ENCODE measurements around the gene GALNT4. TPM values are rescaled to one million over a fixed set of nuclear protein-coding genes. Genes with fewer than 3 reads are reported as not detected.

GALNT4 gene
- total RNA-seq, 1 experiment from 2014 or later = 2.8 TPM

- ChIA-PET CTCF (no interaction called here), RAD21 (ENCODE audit: low non-redundant PET in 1 of 2, low total read pairs in 2 of 2, uncharacterized antibody in 2 of 2, unreplicated experiment in 2 of 2) (no interaction called here), POLR2A (no interaction called here)
- Histone ChIP-seq H3K79me2 (ENCODE audit: insufficient read depth, low read length) (no peaks in the 10 kb centered on the region), H3K4me3 (replicated peaks in 1 of 2; ENCODE audit: low read depth in 1 of 2, low read length in 2 of 2) (no peak overlapping the region), H3K9me2 (ENCODE audit: insufficient read depth) (no peaks in the 10 kb centered on the region), H3K4me2 (ENCODE audit: low read length) (no peak overlapping the region), H3K9me3 (ENCODE audit: control insufficient read depth in 1 of 2, insufficient read depth in 1 of 2, low read depth in 1 of 2, low read length in 2 of 2) (no peaks in the 10 kb centered on the region), H3K9ac (ENCODE audit: low read length) (no peak overlapping the region), H3K27me3 (ENCODE audit: insufficient read depth, low read length) (no peaks in the 10 kb centered on the region), H4K20me1 (ENCODE audit: insufficient read depth) (no peaks in the 10 kb centered on the region), H3K36me3 (ENCODE audit: control insufficient read depth in 1 of 2, insufficient read depth in 2 of 2, low read length in 2 of 2) (no peaks in the 10 kb centered on the region), H2AFZ (ENCODE audit: low read depth, low read length, poor library complexity, severe bottlenecking) (no peak overlapping the region), H3K27ac (ENCODE audit: low read depth, low read length) (no peak overlapping the region), H3K4me1 (ENCODE audit: control insufficient read depth in 1 of 2, insufficient read depth in 2 of 2, low read length in 2 of 2) (no peaks in the 10 kb centered on the region)
- DNase-seq (ENCODE audit: low read depth, low spot score) (no peak), ATAC-seq (no peak)
- BruUV-seq (replicated peaks) = no TSS peak
- no peak for TF ChIP-seq SIN3A (IDR thresholded peaks at IDR 0.05; ENCODE audit: low read depth)
- TF ChIP-seq POLR2AphosphoS5 (IDR thresholded peaks at IDR 0.05; ENCODE audit: low read depth, low read length) = no peak
- TF ChIP-seq CBX3 (IDR thresholded peaks at IDR 0.05; ENCODE audit: low read depth) = no peak
- intact Hi-C loops (cut with micrococcal nuclease) = no loop called here
Measured at GRCh38 chr12:89493670-89494302, 30.8 kb downstream of the GALNT4 start.

- no peak overlapping the region for H3K4me2 ChIP-seq (ENCODE audit: low read length)
- H3K27me3 ChIP-seq (ENCODE audit: insufficient read depth, low read length) = no peaks in the 10 kb centered on the region
- no peak overlapping the region for H3K27ac ChIP-seq (ENCODE audit: low read depth, low read length)
- no peak overlapping the region for H3K4me3 ChIP-seq (replicated peaks in 1 of 2; ENCODE audit: low read depth in 1 of 2, low read length in 2 of 2)
- no peaks in the 10 kb centered on the region for H3K36me3 ChIP-seq (ENCODE audit: control insufficient read depth in 1 of 2, insufficient read depth in 2 of 2, low read length in 2 of 2)
- no peaks in the 10 kb centered on the region for H3K9me3 ChIP-seq (ENCODE audit: control insufficient read depth in 1 of 2, insufficient read depth in 1 of 2, low read depth in 1 of 2, low read length in 2 of 2)
- intact Hi-C loops (cut with micrococcal nuclease) = no loop called here
- BruUV-seq (replicated peaks) = no TSS peak
- RAD21 ChIA-PET (ENCODE audit: low non-redundant PET in 1 of 2, low total read pairs in 2 of 2, uncharacterized antibody in 2 of 2, unreplicated experiment in 2 of 2) = no interaction called here
- no peaks in the 10 kb centered on the region for H4K20me1 ChIP-seq (ENCODE audit: insufficient read depth)
- ATAC-seq (no peak), DNase-seq (ENCODE audit: low read depth, low spot score) (no peak)
- no peak overlapping the region for H3K9ac ChIP-seq (ENCODE audit: low read length)
- no peaks in the 10 kb centered on the region for H3K9me2 ChIP-seq (ENCODE audit: insufficient read depth)
- POLR2A ChIA-PET = no interaction called here
- CTCF ChIA-PET = no interaction called here
- TF ChIP-seq ZBTB33 (IDR thresholded peaks at IDR 0.05; ENCODE audit: extremely low read depth, insufficient replicate concordance, low read length) (no peak), TCF7L2 (IDR thresholded peaks at IDR 0.05; ENCODE audit: borderline replicate concordance, extremely low read depth, insufficient read depth, insufficient read length) (no peak), CTCF (IDR thresholded peaks at IDR 0.05 in 2 of 3, conservative IDR thresholded peaks at IDR 0.05 in 1 of 3; ENCODE audit: borderline replicate concordance in 1 of 3, insufficient read depth in 1 of 3, low read depth in 2 of 3, low read length in 2 of 3) (no peak), EZH2phosphoT487 (IDR thresholded peaks at IDR 0.05; ENCODE audit: borderline replicate concordance) (no peak), RAD21 (IDR thresholded peaks at IDR 0.05; ENCODE audit: low read depth) (no peak), POLR2A (IDR thresholded peaks at IDR 0.05; ENCODE audit: borderline replicate concordance, extremely low read depth, insufficient read depth, insufficient read length) (no peak), SIN3A (IDR thresholded peaks at IDR 0.05; ENCODE audit: low read depth) (no peak), CBX3 (IDR thresholded peaks at IDR 0.05; ENCODE audit: low read depth) (no peak), SP1 (IDR thresholded peaks at IDR 0.05; ENCODE audit: low read depth) (no peak), FOSL1 (IDR thresholded peaks at IDR 0.05; ENCODE audit: low read depth) (no peak), EGR1 (IDR thresholded peaks at IDR 0.05; ENCODE audit: low read depth) (no peak), SRF (IDR thresholded peaks at IDR 0.05; ENCODE audit: low read depth) (no peak), MAX (IDR thresholded peaks at IDR 0.05) (no peak), JUND (IDR thresholded peaks at IDR 0.05) (no peak), EZH2 (IDR thresholded peaks at IDR 0.05) (no peak), YY1 (IDR thresholded peaks at IDR 0.05; ENCODE audit: extremely low read depth, insufficient replicate concordance, low read depth, low read length) (no peak)
- H2AFZ ChIP-seq (ENCODE audit: low read depth, low read length, poor library complexity, severe bottlenecking) = no peak overlapping the region
- no peaks in the 10 kb centered on the region for H3K4me1 ChIP-seq (ENCODE audit: control insufficient read depth in 1 of 2, insufficient read depth in 2 of 2, low read length in 2 of 2)
- H3K79me2 ChIP-seq (ENCODE audit: insufficient read depth, low read length) = no peaks in the 10 kb centered on the region
Measured at GRCh38 chr12:89492883-89493282, 31.7 kb downstream of the GALNT4 start.
